Fibroblast of skin of abdomen (primary cell): ENCODE measurements around the gene STK11IP.

Source experiments
- DNase-seq: peaks from one replicate; pipeline ENCODE4 v3.0.0-alpha.2; 2013

STK11IP gene

GRCh38 chr2:219661197-219661954, 63.7 kb downstream of the STK11IP start:
- DNase-seq: no peak

- peak; percentile 53 for DNase-seq
Observed at GRCh38 chr2:219661955-219662395, 64.3 kb downstream of the STK11IP start.

DNA sequence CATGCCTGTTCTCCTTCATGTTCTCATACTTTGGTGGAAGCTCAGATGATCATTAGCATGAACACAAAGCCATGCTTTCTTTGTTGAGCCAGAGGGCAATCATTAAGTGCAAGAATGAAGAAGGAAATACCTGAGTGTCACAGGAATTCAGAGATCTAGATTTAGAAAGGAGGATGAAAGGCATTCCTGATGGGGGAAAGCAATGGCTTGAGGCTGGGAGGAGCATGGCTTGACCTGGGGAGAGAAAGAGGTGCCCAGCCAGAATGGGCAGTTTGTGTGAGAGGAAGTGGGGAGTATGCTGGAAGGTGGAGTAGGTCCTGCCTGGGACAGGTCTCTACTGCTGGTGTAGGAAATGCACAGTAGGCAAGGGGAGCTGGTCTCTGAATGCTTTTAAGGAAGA, 64.9 kb downstream of the STK11IP start:
- no peak for DNase-seq

DNA sequence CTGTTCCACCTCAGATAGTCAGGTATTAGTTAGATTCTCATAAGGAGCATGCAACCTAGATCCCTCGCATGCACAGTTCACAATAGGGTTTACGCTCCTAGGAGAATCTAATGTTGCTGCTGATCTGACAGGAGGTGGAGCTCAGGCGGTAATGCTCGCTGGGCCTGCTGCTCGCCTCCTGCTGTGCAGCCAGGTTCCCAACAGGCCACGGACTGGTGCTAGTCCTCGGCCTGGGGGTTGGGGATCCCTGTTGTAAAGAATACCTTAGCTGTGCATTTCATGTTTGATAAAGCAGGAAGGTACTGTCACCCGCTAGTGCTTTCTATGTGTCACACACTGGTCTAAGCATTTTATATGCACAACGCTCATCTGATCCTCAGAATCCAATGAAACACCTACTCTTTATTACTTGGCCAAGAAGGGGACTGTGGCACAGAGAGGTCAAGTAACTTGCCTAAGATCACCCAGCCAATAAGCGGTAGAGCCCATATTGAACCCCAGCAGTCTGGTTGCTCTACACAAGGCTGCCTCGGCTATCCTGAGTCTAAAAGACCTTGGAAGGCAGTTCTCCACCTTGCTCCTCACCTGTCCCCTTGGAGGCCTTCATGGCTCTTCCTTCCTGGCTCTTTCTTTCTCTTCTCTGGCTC, 65.6 kb downstream of the STK11IP start:
- no peak for DNase-seq

DNA sequence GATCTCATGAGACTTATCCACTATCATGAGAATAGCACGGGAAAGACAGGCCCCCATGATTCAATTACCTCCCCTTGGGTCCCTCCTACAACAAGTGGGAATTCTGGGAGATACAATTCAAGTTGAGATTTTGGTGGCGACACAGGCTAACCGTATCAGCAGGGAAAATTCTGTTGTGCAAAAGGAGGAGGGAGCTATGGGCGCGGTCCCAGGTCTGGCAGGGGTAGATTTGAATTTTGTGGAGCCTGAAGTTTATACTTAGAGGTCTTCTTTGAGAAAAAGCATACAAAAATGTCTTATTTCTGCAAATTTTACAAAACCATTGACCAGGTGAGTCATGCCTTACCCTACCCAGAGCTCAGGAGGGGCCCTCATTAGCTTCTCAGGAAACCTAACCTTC, 66.4 kb downstream of the STK11IP start:
- no peak for DNase-seq

- no peak for DNase-seq
Observed at GRCh38 chr2:219664944-219665343, 67.3 kb downstream of the STK11IP start.

- DNase-seq: no peak
Observed at GRCh38 chr2:219665926-219666325, 68.3 kb downstream of the STK11IP start.
